ENCODE results near the gene AK8.

The AK8 gene

GRCh38 chr9:132769906-132770769 is 107.9 kb downstream of the AK8 start:
- peak; percentile 67 for DNase-seq

GRCh38 chr9:132768932-132769905 is 108.9 kb downstream of the AK8 start:
- peak; percentile 60 for DNase-seq

- DNase-seq: no peak
These were observed 114.5 kb downstream of the AK8 start for GRCh38 chr9:132763574-132763973.

GRCh38 chr9:132762896-132763295 is 115.2 kb downstream of the AK8 start:
- DNase-seq: no peak

GRCh38 chr9:132761602-132762001 is 116.5 kb downstream of the AK8 start:
- DNase-seq: no peak

- DNase-seq: no peak
These were observed 118.0 kb downstream of the AK8 start for GRCh38 chr9:132760057-132760456.

- no peak for DNase-seq
These were observed 121.1 kb downstream of the AK8 start for GRCh38 chr9:132757016-132757415.

- DNase-seq: no peak
These were observed 121.8 kb downstream of the AK8 start for GRCh38 chr9:132756214-132756845.

- no peak for DNase-seq
These were observed 123.0 kb downstream of the AK8 start for GRCh38 chr9:132755096-132755495.

GRCh38 chr9:132754236-132754635 is 123.8 kb downstream of the AK8 start:
- DNase-seq: no peak

GRCh38 chr9:132753593-132753880 is 124.5 kb downstream of the AK8 start:
- DNase-seq: no peak

- DNase-seq: no peak
These were observed 125.0 kb downstream of the AK8 start for GRCh38 chr9:132752877-132753592.

- DNase-seq: no peak
These were observed 127.4 kb downstream of the AK8 start for GRCh38 chr9:132750668-132751067.

- DNase-seq: no peak
These were observed 128.8 kb downstream of the AK8 start for GRCh38 chr9:132749306-132749705.

- no peak for DNase-seq
These were observed 129.6 kb downstream of the AK8 start for GRCh38 chr9:132748450-132748849.

- DNase-seq: no peak
These were observed 132.1 kb downstream of the AK8 start for GRCh38 chr9:132745756-132746709.

- no peak for DNase-seq
These were observed 133.0 kb downstream of the AK8 start for GRCh38 chr9:132744881-132745755.

GRCh38 chr9:132743931-132744479 is 134.1 kb downstream of the AK8 start:
- DNase-seq: no peak

- no peak for DNase-seq
These were observed 135.2 kb downstream of the AK8 start for GRCh38 chr9:132742821-132743311.
